ENCODE measurements around the gene PLA2G4A. TPM values are rescaled to one million over a fixed set of nuclear protein-coding genes. Genes with fewer than 3 reads are reported as not detected.

PLA2G4A gene
- total RNA-seq, 4 donors from 2014 or later: 2.0 to 8.3 (median 6.1) TPM

DNA sequence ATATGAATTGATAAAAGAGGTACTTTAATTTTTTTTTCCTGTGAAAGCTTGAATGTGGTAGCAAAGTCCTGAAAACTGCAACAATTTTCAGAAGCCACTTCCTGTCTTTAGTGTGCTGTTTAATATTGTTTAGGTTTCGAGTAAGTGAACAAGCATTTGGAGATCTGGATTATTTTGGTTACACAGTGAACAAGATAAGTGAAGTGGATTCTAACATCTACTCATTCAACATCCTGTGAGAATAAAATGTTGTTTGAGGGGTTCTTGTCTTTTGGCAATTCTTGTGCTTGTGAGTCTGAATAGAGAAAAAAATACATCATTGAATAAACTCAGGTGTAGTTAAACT lies 35.2 kb upstream of the PLA2G4A start:
- intact Hi-C loops (cut with DNase I; ENCODE audit: low total_unique reads): no loop called here
- TF ChIP-seq EP300 (IDR thresholded peaks at IDR 0.05; ENCODE audit: low read depth): no peak
- TF ChIP-seq POLR2A (IDR thresholded peaks at IDR 0.05): no peak
- no peak for TF ChIP-seq POLR2AphosphoS5 (IDR thresholded peaks at IDR 0.05)
- TF ChIP-seq, protein P1, sequence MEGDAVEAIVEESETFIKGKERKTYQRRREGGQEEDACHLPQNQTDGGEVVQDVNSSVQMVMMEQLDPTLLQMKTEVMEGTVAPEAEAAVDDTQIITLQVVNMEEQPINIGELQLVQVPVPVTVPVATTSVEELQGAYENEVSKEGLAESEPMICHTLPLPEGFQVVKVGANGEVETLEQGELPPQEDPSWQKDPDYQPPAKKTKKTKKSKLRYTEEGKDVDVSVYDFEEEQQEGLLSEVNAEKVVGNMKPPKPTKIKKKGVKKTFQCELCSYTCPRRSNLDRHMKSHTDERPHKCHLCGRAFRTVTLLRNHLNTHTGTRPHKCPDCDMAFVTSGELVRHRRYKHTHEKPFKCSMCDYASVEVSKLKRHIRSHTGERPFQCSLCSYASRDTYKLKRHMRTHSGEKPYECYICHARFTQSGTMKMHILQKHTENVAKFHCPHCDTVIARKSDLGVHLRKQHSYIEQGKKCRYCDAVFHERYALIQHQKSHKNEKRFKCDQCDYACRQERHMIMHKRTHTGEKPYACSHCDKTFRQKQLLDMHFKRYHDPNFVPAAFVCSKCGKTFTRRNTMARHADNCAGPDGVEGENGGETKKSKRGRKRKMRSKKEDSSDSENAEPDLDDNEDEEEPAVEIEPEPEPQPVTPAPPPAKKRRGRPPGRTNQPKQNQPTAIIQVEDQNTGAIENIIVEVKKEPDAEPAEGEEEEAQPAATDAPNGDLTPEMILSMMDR (IDR thresholded peaks at IDR 0.05): no peak

DNA sequence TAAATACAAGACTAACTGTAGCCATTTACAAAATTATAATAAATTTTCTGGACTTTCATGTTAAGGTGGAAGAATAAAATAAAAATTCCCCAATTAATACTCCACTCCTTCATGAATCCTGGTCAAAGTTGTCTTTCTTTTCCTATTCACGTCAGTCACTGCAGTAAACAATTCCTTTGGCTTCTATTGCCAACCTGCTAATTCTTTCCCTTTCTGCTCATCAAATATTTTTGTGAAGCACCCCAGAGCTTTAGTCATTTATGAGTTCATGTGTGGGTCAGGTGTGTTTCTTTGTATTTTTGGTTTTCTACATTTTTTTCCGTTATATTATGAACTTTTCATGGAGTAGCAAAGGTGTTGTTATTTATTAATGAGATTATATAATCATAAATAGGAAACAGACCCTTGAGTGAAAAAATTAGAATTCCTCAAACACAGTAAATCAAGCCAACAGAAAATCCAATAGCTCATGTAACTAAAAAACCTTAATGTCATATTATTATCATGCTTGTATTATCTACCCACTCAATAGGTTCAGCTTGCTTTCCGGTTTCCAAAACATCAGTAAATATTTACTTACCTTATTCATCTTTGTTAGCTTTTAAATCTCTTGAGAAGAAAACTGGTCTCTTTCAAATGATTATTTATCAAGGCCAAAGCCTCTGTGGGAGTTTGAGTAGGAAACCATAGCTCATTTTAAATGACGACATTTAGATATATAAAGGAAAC lies 29.6 kb upstream of the PLA2G4A start:
- Histone ChIP-seq H3K4me3 (no peak overlapping the region), H3K36me3 (no peaks in the 10 kb centered on the region), H3K4me1 (no peaks in the 10 kb centered on the region), H3K27ac (no peak overlapping the region), H3K9me3 (no peaks in the 10 kb centered on the region), H3K27me3 (no peaks in the 10 kb centered on the region)
- 74 to 78% methylated on average over 4 of the region's 4 CpGs for WGBS, 2 donors (ENCODE audit: low coverage in 1 of 2)
- DNase-seq: no peak
- intact Hi-C loops (cut with DNase I; ENCODE audit: low total_unique reads): no loop called here
- in situ Hi-C loops (cut with MboI; ENCODE audit: low pct_ligation_motif_present in 1 of 4, low pct_unique_long_range_greater_than_20kb in 1 of 4, low sequenced_read_pairs in 3 of 4): no loop called here
- no peak for TF ChIP-seq POLR2AphosphoS5 (IDR thresholded peaks at IDR 0.05)

More for the DNA sequence above, 35.2 kb upstream of the PLA2G4A start:
- no peaks in the 10 kb centered on the region for H3K4me1 ChIP-seq
- no peaks in the 10 kb centered on the region for H3K36me3 ChIP-seq
- no peak for DNase-seq
- in situ Hi-C loops (cut with MboI; ENCODE audit: low pct_ligation_motif_present in 1 of 4, low pct_unique_long_range_greater_than_20kb in 1 of 4, low sequenced_read_pairs in 3 of 4): no loop called here
- H3K4me3 ChIP-seq: no peak overlapping the region
- 47 to 66% methylated on average over 1 of the region's 1 CpG for WGBS, 2 donors (ENCODE audit: low coverage in 1 of 2)
- H3K27ac ChIP-seq: no peak overlapping the region
- H3K9me3 ChIP-seq: no peaks in the 10 kb centered on the region
- no peaks in the 10 kb centered on the region for H3K27me3 ChIP-seq

DNA sequence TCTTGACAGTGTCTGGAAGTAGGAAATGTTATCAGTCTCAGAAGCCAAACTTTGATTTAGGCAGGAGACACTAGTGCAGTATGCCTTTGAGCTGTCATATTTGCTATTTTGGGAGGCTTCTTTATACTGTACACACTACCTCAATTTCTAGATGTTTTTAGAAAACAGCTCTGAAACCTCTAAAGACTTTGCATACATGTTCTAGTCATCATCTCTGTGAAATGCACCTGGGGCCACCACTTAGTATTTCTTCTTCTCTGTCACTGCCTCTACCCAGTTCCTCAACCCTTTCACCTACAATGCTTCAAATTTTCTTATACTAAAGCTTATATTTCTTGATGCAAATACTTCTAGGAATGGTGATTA lies 29.1 kb upstream of the PLA2G4A start:
- Histone ChIP-seq H3K4me3 (no peak overlapping the region), H3K9me3 (no peaks in the 10 kb centered on the region), H3K4me1 (no peaks in the 10 kb centered on the region), H3K27me3 (no peaks in the 10 kb centered on the region), H3K36me3 (no peaks in the 10 kb centered on the region), H3K27ac (no peak overlapping the region)
- in situ Hi-C loops (cut with MboI; ENCODE audit: low pct_ligation_motif_present in 1 of 4, low pct_unique_long_range_greater_than_20kb in 1 of 4, low sequenced_read_pairs in 3 of 4): no loop called here
- DNase-seq: no peak
- TF ChIP-seq, protein P1 (IDR thresholded peaks at IDR 0.05): no peak
- TF ChIP-seq EP300 (IDR thresholded peaks at IDR 0.05; ENCODE audit: low read depth): no peak
- TF ChIP-seq POLR2AphosphoS5 (IDR thresholded peaks at IDR 0.05): no peak
- no peak for TF ChIP-seq POLR2A (IDR thresholded peaks at IDR 0.05)
- intact Hi-C loops (cut with DNase I; ENCODE audit: low total_unique reads): no loop called here

DNA sequence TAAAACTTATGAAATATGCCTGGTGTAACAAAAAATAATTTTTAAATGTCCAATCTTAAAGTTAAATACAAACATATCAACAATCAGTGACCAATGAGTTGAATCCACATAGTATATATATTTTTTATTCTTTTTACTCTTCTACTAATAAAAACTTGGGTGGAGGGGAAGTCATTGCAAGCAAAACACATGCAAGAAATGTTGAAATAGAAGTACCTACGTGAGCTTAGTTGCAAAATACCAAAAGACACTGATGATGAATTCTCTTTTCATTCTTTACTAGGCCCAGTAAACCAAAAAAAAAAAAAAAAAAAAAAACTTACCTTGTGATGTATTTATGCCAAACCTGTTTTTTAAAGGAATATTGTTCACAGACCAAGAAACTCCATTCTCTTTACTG lies 26.4 kb upstream of the PLA2G4A start:
- H3K27me3 ChIP-seq: no peaks in the 10 kb centered on the region
- in situ Hi-C loops (cut with MboI; ENCODE audit: low pct_ligation_motif_present in 1 of 4, low pct_unique_long_range_greater_than_20kb in 1 of 4, low sequenced_read_pairs in 3 of 4) (no loop called here), intact Hi-C loops (cut with DNase I; ENCODE audit: low total_unique reads) (no loop called here)
- H3K4me1 ChIP-seq: peaks cover 0 to 5% (median 0%) of the 10 kb centered on the region in 4 donors
- H3K9me3 ChIP-seq: no peaks in the 10 kb centered on the region
- H3K27ac ChIP-seq: no peak overlapping the region
- H3K4me3 ChIP-seq: no peak overlapping the region
- no peaks in the 10 kb centered on the region for H3K36me3 ChIP-seq
- no peak for TF ChIP-seq EP300 (IDR thresholded peaks at IDR 0.05; ENCODE audit: low read depth)
- TF ChIP-seq POLR2A (IDR thresholded peaks at IDR 0.05): no peak
- TF ChIP-seq, protein P1 (IDR thresholded peaks at IDR 0.05): no peak
- TF ChIP-seq POLR2AphosphoS5 (IDR thresholded peaks at IDR 0.05): no peak
- 81 to 89% methylated on average over 1 of the region's 1 CpG for WGBS, 2 donors (ENCODE audit: low coverage in 1 of 2)
- DNase-seq: no peak

DNA sequence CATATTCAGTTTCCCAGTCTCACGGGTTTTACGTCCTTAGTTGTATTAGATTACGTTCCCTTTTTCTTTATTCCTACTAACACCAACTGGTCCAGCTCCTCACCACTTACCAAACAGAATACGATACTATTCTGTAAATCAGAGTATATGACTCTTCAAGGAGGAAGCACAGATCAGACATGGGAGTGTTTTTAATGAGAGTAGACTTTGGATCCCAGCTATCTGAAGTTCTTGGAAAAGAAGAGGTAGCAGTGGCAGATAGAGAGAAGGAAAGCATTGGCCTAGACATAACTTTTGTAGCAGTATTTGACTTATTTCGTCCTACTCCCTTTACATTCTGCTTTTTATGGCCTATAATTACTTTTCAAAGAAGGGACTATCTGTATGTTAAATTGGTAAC lies 24.1 kb upstream of the PLA2G4A start:
- Histone ChIP-seq H3K9me3 (no peaks in the 10 kb centered on the region), H3K27me3 (no peaks in the 10 kb centered on the region), H3K4me3 (no peak overlapping the region), H3K27ac (no peak overlapping the region), H3K36me3 (no peaks in the 10 kb centered on the region), H3K4me1 (peaks cover 0 to 5% (median 0%) of the 10 kb centered on the region in 4 donors)
- DNase-seq: no peak
- TF ChIP-seq, protein P1 (IDR thresholded peaks at IDR 0.05): no peak
- TF ChIP-seq POLR2A (IDR thresholded peaks at IDR 0.05) (no peak), POLR2AphosphoS5 (IDR thresholded peaks at IDR 0.05) (no peak), EP300 (IDR thresholded peaks at IDR 0.05; ENCODE audit: low read depth) (no peak)
- WGBS, 2 donors (ENCODE audit: low coverage in 1 of 2): 55 to 66% methylated on average over 4 to 5 of the region's 5 CpGs
- in situ Hi-C loops (cut with MboI; ENCODE audit: low pct_ligation_motif_present in 1 of 4, low pct_unique_long_range_greater_than_20kb in 1 of 4, low sequenced_read_pairs in 3 of 4) (no loop called here), intact Hi-C loops (cut with DNase I; ENCODE audit: low total_unique reads) (no loop called here)

Measured in transverse colon (tissue), 4 donors.